Activated CD4-positive, alpha-beta T cell treated with anti-CD3 and anti-CD28 coated beads for 48 hours (primary cell): ENCODE data around the gene PHF21A.
"Not testable (repeated sequence)": the region's sequence is repeated elsewhere in the genome, so short reads cannot be mapped to it uniquely, and the experiment has no call there.

Experiments used
- DNase-seq: peaks from one replicate; pipeline ENCODE4 v3.0.0-alpha.2; 2020

PHF21A gene

GRCh38 chr11:45981826-45982225 lies 139.4 kb downstream of the PHF21A start:
- DNase-seq, result not testable (repeated sequence)

DNA sequence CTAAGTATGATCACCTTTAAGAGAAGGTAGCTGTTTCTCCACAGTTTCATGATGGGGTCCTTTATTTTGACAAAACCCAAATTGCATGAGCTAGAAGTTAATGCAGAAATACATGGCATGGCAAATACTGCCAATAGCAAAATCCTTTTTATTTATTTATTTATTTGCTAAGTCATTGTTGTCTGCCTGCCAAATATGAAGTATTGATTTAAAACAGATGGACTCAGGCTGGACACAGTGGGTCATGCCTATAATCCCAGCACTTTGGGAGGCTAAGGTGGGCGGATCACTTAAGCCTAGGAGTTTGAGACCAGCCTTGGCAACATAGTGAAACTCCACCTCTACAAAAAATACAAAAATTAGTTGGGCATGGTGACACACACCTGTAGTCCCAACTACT lies 146.4 kb downstream of the PHF21A start:
- no peak for DNase-seq

GRCh38 chr11:45973601-45974000 lies 147.7 kb downstream of the PHF21A start:
- no peak for DNase-seq

GRCh38 chr11:45968901-45969300 lies 152.4 kb downstream of the PHF21A start:
- DNase-seq, result no peak

- DNase-seq, result no peak
These were observed 153.7 kb downstream of the PHF21A start for GRCh38 chr11:45967506-45967905.

DNA sequence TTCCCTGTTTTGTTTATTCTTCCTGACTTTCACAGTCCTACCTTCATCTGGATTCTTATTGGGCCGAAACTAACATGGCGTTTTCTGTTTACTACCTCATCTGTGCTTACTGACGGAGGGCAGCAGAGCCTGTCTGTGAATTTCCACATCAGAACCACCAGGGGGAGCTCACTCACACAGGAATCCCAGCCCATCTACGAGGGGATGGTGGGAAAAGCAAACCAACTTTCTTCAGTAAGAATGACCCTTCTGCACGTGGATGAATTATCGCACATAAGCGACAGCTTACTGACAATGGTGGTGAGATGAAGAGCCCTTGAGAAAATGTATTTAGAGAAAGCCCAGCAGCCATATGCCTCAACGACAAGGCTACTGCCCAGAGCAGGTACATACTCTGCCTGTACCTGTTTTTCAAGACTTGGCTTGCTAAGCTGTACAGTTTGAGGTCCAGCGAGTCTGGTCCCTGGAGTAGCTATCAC lies 156.3 kb downstream of the PHF21A start:
- DNase-seq, result peak; percentile 64

- DNase-seq, result no peak
These were observed 159.5 kb downstream of the PHF21A start for GRCh38 chr11:45961751-45962240.

GRCh38 chr11:45960387-45961095 lies 160.7 kb downstream of the PHF21A start:
- no peak for DNase-seq

DNA sequence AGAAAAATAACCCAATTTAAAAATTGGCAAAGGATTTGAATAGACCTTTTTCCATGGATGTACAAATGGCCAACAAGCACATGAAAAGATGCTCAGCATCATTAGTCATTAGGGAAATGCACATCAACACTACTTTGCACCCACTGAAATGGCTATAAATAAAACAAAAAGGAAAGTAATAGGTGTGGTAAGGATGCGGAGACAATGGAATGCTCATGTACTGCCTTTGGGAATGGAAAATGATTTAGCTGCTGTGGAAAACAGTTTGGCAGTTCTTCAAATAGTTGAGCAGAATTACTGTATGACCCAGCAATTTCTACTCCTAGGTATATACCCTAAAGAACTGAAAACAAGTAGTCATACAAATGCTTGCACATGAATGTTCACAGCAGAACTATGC lies 161.4 kb downstream of the PHF21A start:
- DNase-seq, result no peak

GRCh38 chr11:45949992-45950407 lies 171.3 kb downstream of the PHF21A start:
- no peak for DNase-seq

DNA sequence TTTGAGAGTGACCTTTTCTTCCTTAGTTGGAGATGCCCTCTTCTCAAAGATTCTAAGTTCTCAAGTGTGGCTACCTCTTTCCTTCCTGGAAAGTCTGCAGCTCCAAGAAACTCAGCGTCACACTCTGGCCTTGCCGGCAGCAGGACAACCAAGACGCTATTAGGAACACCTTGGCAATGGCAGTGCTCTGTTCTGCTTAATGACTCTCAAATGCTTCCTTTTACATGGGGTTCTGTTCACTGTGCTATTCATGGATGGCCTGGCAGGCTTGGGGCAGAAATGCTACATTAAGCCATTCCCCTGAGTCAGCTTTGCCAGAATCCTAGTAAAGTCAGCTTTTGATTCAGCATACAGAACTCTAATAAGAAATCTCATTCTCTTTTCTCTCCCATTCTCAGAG lies 172.9 kb downstream of the PHF21A start:
- DNase-seq, result no peak

DNA sequence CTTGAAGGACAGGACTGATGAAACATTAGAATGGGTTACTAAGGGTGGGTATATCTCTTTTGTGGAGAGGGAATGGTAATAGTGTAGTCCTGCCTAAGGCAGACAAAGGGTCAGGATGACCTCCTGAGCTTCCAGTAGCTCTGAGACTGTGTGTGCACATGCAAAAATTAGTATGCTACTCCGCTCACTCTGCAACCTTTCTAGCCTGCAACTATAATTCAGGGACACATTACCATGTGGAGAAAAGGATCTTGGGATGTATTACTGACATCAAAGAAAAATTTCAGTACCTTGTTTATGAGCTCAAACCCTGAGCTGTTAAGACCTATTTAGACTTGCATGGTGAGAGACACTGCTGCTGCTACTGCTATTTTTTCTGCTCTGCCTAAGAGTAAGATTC lies 173.4 kb downstream of the PHF21A start:
- DNase-seq, result no peak

DNA sequence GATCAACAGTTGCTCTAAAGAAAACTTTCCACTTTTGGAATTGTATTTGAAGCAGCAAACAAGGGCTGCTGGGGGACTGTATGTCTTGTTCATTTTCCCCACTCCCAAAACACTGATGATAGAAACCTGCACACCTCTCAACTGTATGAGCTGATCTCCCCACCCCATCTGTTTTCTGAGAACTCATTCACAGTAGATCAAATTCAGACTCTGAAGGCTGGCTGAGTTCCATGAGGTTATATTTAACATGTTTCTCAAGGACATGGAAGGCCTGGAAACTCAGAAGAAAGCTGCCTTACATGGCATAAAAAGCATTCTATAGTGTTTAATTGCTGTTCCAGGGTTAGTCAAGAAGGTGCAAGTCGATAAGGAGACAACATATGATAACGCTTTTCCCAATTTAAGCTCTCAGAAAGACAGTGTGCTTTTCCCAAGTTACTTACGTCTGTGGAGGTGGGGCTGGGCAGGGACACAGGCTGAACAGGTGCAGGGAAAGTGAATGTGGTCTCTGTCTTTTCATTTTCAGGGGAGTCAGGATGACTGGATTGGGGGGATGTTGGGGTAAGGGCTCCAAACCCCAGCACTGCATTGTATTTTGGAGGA lies 175.8 kb downstream of the PHF21A start:
- no peak for DNase-seq

- DNase-seq, result no peak
These were observed 178.9 kb downstream of the PHF21A start for GRCh38 chr11:45942381-45942780.

DNA sequence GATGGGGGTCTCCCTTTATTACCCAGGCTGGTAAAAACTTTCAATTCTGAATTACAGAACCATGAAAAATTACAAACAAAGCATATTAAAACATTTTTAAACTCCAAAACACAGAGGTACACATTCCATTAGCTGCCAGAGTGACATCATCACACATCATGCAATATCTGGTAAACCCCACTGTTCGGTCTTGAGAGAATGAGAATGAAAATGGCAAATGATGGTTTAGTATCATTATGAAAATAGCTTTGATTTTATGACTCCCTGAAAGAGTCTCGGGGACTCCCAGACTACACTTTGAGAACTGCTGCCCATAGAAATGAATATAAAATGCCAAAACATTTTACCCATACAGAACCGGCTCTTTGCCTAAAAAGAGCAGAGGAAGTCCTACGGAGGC lies 180.0 kb downstream of the PHF21A start:
- DNase-seq, result no peak

- no peak for DNase-seq
These were observed 181.4 kb downstream of the PHF21A start for GRCh38 chr11:45939836-45940235.

DNA sequence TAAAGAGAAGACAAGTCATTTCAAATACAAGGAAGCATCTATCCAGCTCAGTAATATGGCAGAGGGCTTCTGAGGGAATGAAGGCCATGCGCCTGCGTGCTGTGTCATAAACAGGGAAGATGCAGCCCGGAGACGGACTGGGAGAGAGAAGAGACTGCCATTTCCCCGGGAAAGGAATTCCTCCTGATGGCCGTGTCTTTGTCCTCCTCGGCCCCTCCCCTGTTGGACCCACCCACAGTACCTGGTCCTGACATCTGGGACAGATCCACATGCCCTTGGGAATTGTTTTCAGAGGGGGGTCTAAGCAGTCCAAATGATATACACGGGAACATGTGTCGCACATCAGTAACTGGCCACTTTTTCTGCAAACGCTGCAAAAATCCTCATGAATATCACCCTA lies 183.3 kb downstream of the PHF21A start:
- no peak for DNase-seq

DNA sequence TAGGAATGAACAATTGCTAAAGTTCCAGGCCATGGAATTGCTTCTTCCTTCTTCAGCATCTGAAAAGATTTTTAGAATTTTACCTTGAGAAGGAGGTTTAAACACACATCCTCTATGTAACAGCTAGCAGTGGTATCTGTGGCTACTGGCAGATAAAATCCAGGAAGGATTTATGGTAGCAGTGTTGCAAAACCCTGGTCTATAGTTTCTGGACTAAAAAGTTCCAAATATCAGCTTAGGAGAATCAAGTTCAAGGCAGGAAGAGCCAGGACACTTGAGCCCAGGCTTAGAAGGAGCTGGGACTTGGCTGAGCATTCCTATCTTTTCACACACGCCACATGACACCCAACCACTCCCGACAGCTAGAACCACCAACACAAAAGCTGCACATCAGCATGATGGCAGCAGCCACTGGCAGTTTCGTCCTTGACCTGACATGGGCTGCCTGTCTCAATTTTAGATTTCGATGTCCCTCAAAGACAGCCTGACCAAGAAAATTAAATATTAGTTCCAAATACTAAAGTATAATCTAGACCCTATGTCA lies 184.7 kb downstream of the PHF21A start:
- DNase-seq, result no peak

DNA sequence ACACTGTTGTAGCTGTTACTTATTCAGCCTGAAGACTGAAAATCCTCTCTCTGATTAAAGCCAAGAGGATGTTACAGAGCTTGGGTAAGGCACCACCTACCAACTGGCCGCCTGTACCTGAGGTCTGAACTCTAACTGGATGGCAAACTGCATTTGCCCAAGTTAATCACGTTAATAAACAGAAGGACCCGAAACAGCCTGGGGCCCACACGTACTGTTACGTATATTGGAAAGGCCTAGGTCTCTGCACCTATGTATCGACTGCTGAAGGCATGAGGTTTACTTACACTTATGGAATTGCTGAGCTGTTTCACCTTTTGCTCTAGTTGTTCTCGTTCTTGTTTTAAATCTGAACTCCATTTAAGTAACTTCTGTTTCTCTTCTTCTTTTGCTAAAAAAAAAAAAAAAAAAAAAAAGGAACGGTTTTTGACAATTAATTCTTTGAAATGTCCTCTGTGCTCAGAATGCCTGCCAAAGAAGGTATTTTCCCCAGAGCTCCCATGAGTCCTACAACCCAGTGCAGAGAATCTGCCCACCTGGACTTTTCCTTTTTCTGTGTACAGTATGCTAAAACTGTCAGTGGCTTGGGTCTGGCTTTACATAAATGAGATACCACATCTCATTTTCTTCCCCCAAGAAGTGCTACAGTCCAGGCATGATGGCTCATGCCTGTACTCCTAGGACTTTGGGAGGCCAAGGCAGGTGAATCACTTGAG lies 185.7 kb downstream of the PHF21A start:
- no peak for DNase-seq

GRCh38 chr11:45934580-45935318 lies 186.5 kb downstream of the PHF21A start:
- DNase-seq, result no peak

- DNase-seq, result no peak
These were observed 187.2 kb downstream of the PHF21A start for GRCh38 chr11:45933846-45934579.
